HG02981 (cell line): ENCODE results near the gene TM4SF5.

Experiments used
- ATAC-seq: cut with Tn5 transposase; IDR thresholded peaks from one replicate; pipeline ENCODE4 v1.9.1; 2021; ENCODE audit warnings: mild to moderate bottlenecking, moderate library complexity; ENCODE audit not compliant: unreplicated experiment

The TM4SF5 gene

GRCh38 chr17:4771519-4772234 lies at the start of gene TM4SF5:
TSS of gene TM4SF5 (plus strand) at chr17:4771886. CDS start at chr17:4771923, 37 bp downstream.
- ATAC-seq, result no peak

GRCh38 chr17:4722678-4723240 lies 48.9 kb upstream of the TM4SF5 start:
- no peak for ATAC-seq

DNA sequence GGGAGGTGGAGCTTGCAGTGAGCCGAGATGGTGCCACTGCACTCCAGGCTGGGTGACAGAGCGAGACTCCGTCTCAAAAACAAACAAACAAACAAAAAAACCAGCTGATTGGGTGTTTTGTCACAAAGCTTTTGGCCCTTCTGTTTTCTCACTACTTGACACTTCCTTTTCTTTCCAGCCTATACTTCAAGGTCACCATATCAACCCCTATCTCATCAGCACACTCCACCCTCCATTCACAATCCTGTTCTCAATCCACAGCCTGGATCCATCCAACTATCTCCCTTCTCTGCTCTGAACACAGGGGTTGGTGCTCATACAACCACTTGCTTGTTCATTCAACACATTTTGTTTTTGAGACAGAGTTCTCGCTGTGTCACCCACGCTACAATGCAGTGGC lies 47.0 kb upstream of the TM4SF5 start:
- no peak for ATAC-seq

GRCh38 chr17:4725646-4726310 lies 45.9 kb upstream of the TM4SF5 start:
- no peak for ATAC-seq

- ATAC-seq, result no peak
Measured at GRCh38 chr17:4728124-4728523, 43.6 kb upstream of the TM4SF5 start.

- peak; percentile 31 for ATAC-seq
Measured at GRCh38 chr17:4733073-4733531, 38.6 kb upstream of the TM4SF5 start.

DNA sequence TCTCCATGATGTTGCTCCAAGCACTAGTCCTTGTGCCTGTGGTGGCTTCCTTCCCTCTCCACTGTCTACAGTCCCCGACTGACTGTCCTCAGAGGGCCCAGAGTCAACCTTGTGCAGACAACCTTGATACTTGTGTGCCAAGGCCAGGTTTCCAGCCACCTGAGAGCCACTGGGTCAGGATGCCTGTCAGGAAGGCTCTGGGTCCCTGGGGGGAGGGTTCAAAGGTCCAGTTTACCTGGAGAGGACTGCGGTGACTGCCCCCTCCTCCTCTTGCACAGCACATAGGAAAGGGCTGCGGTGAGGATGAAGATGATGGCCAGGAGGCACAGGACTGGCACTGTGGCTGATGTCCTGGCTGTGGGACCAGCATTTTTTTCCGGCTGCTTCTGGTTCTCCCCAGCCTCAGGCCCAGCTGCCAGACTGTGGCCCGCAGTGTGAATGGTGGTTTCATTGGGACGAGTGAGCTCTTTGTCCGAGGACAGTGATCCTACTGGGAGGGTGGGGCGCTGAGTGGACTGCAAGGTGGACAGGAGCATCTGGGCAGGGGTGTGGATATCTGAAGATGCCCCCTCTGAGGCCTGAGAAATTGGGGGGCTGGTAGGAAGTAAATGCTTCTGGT lies 36.7 kb upstream of the TM4SF5 start:
- no peak for ATAC-seq

GRCh38 chr17:4735876-4736651 lies 35.6 kb upstream of the TM4SF5 start:
- ATAC-seq, result no peak

GRCh38 chr17:4738136-4739121 lies 33.3 kb upstream of the TM4SF5 start:
- no peak for ATAC-seq

DNA sequence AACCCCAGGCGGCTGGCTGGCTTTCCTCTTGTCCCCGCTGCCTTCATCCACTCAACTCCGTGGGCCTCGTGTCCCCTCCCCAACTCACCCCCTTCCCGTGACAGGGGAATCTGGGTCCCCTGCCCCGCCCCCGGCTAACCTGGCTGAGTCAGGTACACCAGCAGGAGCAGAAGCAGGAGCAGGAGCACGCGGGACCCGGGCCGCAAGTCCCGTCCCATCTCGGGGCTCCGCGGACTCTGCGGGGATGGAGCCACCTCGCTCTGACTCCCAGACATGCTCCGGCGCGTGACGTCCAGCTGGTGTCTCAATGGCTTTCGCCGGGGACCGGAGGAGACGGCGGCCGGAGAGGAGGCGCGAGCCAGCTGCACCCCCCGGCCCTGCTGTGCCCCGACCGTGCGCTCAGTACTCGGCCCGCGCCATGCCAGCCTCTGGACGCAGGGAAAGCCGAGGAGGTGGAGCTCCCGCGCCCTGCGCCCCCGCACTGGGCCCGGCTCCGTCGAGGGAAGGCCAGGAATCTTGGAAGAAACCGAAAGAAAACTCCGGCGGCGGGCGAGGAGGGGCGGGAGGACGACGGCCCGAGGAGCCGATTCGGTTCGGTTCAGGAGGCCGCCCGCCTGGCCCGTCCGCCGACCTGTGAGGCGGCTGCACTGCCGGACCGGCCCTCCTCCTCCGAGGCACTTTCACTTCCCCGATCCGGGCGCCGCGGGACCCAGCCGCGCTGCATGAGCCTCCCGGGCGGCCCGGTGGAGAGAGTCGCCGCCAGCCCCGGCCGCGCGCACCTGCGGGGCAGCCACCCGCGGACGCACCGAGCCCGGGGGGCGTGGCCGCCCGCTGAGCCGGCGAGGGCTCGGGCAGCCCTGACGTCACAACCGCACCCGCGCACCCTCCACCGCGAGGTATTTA lies 32.3 kb upstream of the TM4SF5 start, which contains the start of the genes CXCL16 and ZMYND15:
Gene CXCL16 (minus strand): TSS at position 807 of the 903 bp plus-strand sequence. CDS start 589 bp downstream, at position 218.
Gene ZMYND15 (plus strand): TSS at position 712 of the 903 bp plus-strand sequence. CDS start 716 bp downstream, outside the sequence.
- ATAC-seq, result no peak

- ATAC-seq, result no peak
Measured at GRCh38 chr17:4740025-4740351, 31.7 kb upstream of the TM4SF5 start.

GRCh38 chr17:4740584-4740983 lies 31.1 kb upstream of the TM4SF5 start:
- ATAC-seq, result no peak

DNA sequence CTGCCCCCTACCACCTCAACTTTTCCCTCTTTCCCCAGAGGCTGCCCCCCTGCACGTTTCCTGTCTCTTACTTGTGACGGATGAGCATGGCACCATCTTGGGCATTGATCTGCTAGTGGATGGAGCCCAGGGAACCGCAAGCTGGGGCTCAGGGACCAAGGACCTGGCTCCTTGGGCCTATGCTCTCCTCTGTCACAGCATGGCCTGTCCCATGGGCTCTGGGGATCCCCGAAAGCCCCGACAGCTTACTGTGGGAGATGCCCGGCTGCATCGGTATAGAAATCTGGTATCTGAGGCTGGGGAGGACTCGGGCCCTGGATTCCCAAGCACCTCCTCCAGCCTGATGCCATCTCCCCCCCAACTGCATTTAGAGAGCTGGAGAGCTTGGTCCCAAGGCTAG lies 30.1 kb upstream of the TM4SF5 start:
- no peak for ATAC-seq

- ATAC-seq, result no peak
Measured at GRCh38 chr17:4742133-4742532, 29.6 kb upstream of the TM4SF5 start.

DNA sequence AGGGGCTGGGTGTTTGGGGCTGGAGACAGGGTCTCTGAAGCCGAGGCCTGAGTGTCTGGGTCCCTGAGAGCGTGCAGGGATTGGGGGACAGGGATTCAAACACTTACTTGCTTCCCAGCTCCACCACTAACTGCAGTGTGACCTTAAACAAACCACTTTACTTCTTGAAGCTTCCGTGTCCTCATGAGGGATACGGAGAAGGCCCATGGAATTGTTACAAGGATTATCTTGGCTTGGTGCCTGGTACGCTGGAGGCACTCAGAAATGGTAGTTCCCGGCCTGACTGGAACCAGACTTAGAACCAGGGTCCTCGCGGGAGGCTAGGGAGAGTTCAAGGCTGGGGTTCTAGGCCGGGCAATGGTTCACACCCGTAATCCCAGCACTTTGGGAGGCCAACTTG lies 29.1 kb upstream of the TM4SF5 start:
- ATAC-seq, result no peak

DNA sequence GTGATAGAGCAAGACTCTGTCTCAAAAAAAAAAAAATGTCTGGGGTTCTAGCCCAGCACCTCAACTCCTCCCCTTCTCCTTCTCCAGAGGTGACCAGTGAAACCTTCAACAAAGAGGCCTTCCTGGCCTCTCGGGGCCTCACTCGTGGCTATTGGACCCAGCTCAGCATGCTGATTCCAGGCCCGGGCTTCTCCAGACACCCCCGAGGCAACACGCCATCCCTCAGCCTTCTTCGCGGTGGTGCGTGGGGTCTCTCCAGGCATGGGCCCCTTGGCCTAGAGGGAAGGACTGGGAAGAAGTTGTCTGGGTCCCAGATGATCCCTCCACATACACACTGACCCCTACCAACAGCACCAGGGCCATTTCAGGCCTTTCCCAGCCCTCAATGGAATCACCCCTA lies 28.5 kb upstream of the TM4SF5 start:
- ATAC-seq, result no peak

DNA sequence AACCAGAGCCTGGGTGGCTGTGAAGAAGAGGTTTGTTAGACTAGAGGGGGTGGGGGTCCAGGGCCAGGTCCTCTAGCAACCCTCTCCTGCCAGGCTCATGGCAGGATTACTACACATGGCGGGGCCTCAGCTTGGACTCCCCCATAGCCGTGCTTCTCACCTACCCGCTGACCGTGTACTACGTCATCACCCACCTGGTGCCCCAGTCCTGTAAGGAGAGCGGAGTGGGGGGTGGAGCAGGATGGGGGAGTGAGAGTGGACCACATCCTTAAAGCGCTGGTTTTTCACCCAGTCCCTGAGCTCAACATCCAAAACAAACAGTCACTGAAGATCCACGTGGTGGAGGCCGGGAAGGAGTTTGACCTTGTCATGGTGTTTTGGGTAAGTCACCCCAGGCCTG lies 27.8 kb upstream of the TM4SF5 start:
- ATAC-seq, result no peak
